Stomach smooth muscle (tissue), 2 donors: ENCODE results near the gene TSPAN15.
A peak's percentile ranks its signal among the peaks of the same experiment; 100 is the strongest.

Experiments
- H3K27ac ChIP-seq: one replicate; pipeline ENCODE4 v1.7.0; 2013; ENCODE audit warnings: mild to moderate bottlenecking, low read length, inconsistent platforms
- H3K27me3 ChIP-seq, 2 donors: one replicate each; pipeline ENCODE4 v1.7.0; 2013; ENCODE audit warnings: low read length in 2 of 2; ENCODE audit not compliant: insufficient read depth in 2 of 2, control insufficient read depth in 1 of 2
- H3K36me3 ChIP-seq, 2 donors: one replicate each; pipeline ENCODE4 v1.7.0; 2013; ENCODE audit warnings: low read length in 2 of 2; ENCODE audit not compliant: control insufficient read depth in 2 of 2, insufficient read depth in 2 of 2
- H3K4me1 ChIP-seq: one replicate; pipeline ENCODE4 v1.7.0; 2013; ENCODE audit warnings: low read length; ENCODE audit not compliant: control insufficient read depth, insufficient read depth
- H3K4me3 ChIP-seq, 2 donors: one replicate each; pipeline ENCODE4 v1.7.0; 2013; ENCODE audit warnings: low read length in 2 of 2
- H3K9ac ChIP-seq, 2 donors: one replicate each; pipeline ENCODE4 v1.7.0; 2013; ENCODE audit warnings: low read length in 2 of 2, mild to moderate bottlenecking in 1 of 2
- H3K9me3 ChIP-seq, 2 donors: one replicate each; pipeline ENCODE4 v1.7.0; 2013; ENCODE audit warnings: low read length in 2 of 2; ENCODE audit not compliant: control insufficient read depth in 2 of 2
- donor health status: healthy.
- donor health status: Pancreatic carcinoma.

The TSPAN15 gene

DNA sequence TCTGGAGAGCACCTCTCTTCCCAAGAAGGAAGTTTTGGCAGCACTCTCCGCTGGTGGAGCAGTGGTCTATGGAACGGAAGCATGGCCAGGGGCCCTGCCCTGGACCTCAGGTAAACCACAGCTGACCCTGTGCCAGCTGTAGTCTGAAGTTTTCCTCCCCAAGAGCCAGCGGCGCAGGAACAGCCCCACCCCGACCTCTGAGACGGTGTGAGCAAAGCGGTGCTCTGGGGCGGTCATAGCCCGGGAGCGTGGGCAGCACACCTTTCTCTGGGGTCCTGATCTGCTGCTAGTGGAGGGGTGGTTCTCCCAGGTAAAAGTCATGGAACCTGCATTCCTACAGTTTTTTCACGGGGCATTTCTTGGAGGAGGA lies 52.6 kb downstream of the TSPAN15 start:
- Histone ChIP-seq H3K4me1 (peaks cover 42% of the 10 kb centered on the region), H3K9me3 (no peaks in the 10 kb centered on the region), H3K36me3 (peaks cover 9 to 17% of the 10 kb centered on the region in 2 donors), H3K9ac (no peak overlapping the region), H3K27ac (no peak overlapping the region), H3K4me3 (no peak overlapping the region), H3K27me3 (no peaks in the 10 kb centered on the region)

DNA sequence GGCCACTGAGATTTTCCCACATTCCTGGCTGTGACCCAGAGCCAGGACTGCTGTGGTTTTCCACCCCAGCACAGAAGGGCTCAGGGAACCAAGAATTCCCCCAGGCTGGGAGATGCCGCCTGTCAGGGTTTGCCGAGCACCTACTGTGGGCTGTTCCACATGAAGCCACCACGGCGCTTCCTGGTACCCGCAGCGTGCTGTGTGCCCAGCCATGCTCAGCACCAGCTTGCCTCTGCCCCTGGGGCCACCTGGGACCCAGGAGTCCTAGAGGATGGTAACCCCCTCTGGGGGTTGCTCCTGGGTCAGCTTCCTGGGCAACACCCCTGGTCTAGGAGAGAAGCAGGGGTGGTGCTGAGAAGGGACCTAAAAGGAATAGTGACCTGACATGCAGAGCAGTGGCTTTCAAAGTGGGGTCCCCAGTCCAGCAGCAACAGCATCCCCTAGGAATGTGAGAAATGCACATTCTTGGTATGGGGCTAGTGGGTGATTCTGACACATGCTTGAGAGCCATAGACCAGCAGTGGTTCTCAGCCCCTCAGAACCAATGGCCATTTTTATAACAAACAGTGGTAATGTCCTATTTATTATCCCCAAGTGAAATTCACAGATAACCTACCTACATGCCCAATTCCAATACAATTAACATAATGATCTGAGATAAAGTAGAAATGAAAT lies 53.4 kb downstream of the TSPAN15 start:
- H3K4me1 ChIP-seq, result peaks cover 34% of the 10 kb centered on the region
- no peak overlapping the region for H3K4me3 ChIP-seq
- H3K9me3 ChIP-seq, result no peaks in the 10 kb centered on the region
- peaks cover 9 to 17% of the 10 kb centered on the region in 2 donors for H3K36me3 ChIP-seq
- H3K27ac ChIP-seq, result no peak overlapping the region
- no peak overlapping the region for H3K9ac ChIP-seq
- H3K27me3 ChIP-seq, result no peaks in the 10 kb centered on the region

DNA sequence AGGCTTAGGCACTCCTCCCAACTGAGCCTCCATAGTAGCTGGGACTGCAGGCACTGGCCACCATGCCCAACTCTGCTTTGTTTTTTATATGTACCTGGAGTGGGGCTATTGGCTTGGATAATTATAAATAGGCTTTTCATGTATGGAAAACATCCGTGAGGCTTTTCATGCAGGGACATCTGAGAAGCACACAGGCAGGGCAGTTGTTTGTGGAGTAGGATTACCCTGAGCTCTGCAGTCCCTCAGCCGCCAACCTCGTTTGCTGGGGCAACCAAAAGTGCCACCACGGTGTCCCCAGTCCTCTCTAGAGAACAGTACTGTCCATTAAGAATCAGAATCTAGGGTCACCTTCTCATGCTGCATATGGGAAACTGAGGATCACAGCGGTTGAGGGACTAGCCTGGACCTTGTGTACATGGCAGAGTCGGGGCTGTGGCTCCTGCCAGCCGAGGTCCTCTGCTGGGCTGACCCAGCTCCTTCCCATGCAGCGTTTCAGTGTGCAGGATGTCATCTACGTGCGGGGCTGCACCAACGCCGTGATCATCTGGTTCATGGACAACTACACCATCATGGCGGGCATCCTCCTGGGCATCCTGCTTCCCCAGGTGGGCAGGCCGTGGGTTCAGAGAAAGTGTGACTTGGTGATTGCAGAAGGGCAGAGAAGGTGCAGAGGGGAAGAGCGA lies 54.5 kb downstream of the TSPAN15 start:
- H3K9ac ChIP-seq, result no peak overlapping the region
- no peak overlapping the region for H3K27ac ChIP-seq
- H3K4me1 ChIP-seq, result peaks cover 26% of the 10 kb centered on the region
- H3K4me3 ChIP-seq, result no peak overlapping the region
- H3K9me3 ChIP-seq, result no peaks in the 10 kb centered on the region
- peaks cover 6 to 17% of the 10 kb centered on the region in 2 donors for H3K36me3 ChIP-seq
- H3K27me3 ChIP-seq, result no peaks in the 10 kb centered on the region

DNA sequence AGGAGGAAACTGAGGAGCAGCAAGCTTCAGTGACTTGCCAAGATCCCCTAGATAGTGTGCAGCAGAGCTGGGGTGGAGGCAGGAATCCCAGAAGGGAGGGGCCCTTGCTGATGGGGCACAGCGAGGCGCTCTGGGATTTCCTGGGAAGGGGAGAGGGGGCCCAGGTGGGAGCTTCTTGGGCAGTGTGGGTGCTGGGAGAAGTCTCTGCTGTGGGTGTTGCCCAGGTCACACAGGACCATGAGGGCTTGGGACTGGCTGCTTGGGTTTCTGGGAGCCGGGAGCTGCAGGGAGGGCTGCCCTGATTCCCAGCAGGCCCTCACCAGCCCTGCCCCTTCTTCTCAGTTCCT lies 55.2 kb downstream of the TSPAN15 start:
- Histone ChIP-seq H3K27ac (peak overlapping the region; percentile 46), H3K27me3 (no peaks in the 10 kb centered on the region), H3K9me3 (no peaks in the 10 kb centered on the region), H3K9ac (no peak overlapping the region), H3K4me3 (no peak overlapping the region), H3K36me3 (peaks cover 6 to 17% of the 10 kb centered on the region in 2 donors), H3K4me1 (peaks cover 20% of the 10 kb centered on the region)

DNA sequence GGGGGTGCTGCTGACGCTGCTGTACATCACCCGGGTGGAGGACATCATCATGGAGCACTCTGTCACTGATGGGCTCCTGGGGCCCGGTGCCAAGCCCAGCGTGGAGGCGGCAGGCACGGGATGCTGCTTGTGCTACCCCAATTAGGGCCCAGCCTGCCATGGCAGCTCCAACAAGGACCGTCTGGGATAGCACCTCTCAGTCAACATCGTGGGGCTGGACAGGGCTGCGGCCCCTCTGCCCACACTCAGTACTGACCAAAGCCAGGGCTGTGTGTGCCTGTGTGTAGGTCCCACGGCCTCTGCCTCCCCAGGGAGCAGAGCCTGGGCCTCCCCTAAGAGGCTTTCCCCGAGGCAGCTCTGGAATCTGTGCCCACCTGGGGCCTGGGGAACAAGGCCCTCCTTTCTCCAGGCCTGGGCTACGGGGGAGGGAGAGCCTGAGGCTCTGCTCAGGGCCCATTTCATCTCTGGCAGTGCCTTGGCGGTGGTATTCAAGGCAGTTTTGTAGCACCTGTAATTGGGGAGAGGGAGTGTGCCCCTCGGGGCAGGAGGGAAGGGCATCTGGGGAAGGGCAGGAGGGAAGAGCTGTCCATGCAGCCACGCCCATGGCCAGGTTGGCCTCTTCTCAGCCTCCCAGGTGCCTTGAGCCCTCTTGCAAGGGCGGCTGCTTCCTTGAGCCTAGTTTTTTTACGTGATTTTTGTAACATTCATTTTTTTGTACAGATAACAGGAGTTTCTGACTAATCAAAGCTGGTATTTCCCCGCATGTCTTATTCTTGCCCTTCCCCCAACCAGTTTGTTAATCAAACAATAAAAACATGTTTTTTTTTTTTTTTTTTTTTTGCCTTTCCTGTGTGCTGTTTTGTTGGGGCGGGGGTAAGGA lies 55.8 kb downstream of the TSPAN15 start:
- Histone ChIP-seq H3K27ac (peak overlapping the region; percentile 46), H3K36me3 (peaks cover 6 to 16% of the 10 kb centered on the region in 2 donors), H3K4me3 (peak overlapping the region in 1 of 2 donors; percentile 62), H3K4me1 (peaks cover 15% of the 10 kb centered on the region), H3K9ac (peak overlapping the region in 1 of 2 donors; percentile 42), H3K9me3 (no peaks in the 10 kb centered on the region), H3K27me3 (no peaks in the 10 kb centered on the region)

DNA sequence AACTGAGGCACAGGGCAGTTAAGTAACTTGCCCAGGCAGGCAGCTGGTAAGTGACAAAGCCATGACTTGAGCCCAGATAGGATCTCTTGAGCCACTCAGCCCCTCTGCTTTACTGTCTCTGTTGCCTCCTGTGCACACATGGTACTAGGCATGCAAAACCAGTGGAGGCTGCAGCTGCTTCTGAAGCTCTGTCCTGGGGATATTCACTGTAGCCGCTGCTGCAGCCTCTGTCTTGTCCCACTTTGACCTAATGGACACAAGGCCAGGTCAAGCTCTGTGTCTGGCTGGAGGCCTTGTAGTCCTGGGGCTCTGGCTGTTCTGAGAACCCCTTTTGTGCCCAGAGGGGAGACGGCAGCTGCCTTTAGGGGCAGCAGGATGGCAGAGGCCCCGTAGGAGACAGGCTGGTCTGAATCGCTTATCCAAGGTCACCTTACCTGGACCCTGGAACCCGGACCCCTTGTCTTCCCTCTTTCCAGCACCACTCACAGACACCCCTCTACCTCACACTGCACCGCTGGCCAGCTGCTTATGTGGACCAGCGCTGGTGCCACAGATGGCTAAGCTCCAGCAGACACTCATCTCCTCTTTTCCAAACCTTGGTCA lies 57.6 kb downstream of the TSPAN15 start:
- no peaks in the 10 kb centered on the region for H3K9me3 ChIP-seq
- peaks cover 0 to 5% of the 10 kb centered on the region in 2 donors for H3K36me3 ChIP-seq
- no peak overlapping the region for H3K4me3 ChIP-seq
- no peak overlapping the region for H3K9ac ChIP-seq
- no peaks in the 10 kb centered on the region for H3K27me3 ChIP-seq
- no peak overlapping the region for H3K27ac ChIP-seq
- H3K4me1 ChIP-seq, result peaks cover 15% of the 10 kb centered on the region

DNA sequence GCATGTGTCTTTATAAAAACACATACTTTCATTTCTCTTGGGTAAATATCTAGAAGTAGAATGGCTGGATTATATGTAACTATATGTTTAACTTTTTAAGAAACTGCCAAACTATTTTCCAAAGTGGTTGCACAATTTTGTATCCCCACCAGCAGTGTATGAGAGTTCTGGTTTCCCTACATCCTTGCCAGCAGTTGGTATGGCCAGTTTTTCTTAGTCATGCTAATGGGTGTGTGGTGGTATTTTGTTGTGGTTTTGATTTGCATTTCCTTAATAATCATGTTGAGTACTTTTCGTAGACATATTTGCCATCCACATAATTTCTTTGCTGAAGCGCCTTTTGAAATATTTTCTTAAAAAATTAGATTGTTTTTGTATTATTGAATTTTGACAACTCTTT lies 61.6 kb downstream of the TSPAN15 start:
- H3K27ac ChIP-seq, result no peak overlapping the region
- no peaks in the 10 kb centered on the region for H3K9me3 ChIP-seq
- H3K9ac ChIP-seq, result no peak overlapping the region
- H3K27me3 ChIP-seq, result no peaks in the 10 kb centered on the region
- H3K4me1 ChIP-seq, result peaks cover 5% of the 10 kb centered on the region
- peaks cover 2 to 3% of the 10 kb centered on the region in 2 donors for H3K36me3 ChIP-seq
- H3K4me3 ChIP-seq, result no peak overlapping the region

DNA sequence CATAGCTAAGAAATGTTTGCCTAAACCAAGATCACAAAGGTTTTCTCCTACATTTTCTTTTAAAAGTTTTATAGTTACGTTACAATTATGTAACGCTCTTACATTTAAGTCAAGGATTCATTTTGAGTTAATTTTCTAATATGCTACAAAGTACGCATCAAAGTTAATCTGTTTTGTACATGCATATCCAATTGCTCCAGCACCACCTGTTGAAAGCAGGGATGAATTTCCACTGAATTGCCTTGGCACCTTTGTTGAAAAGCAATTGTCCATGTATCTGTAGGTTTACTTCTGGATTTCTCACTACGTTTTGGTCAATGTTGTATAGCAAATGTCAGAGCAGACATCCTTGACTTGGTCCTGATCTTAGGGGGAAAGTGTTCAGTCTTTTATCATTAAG lies 62.4 kb downstream of the TSPAN15 start:
- Histone ChIP-seq H3K9me3 (no peaks in the 10 kb centered on the region), H3K27ac (no peak overlapping the region), H3K36me3 (peaks cover 2 to 3% of the 10 kb centered on the region in 2 donors)

DNA sequence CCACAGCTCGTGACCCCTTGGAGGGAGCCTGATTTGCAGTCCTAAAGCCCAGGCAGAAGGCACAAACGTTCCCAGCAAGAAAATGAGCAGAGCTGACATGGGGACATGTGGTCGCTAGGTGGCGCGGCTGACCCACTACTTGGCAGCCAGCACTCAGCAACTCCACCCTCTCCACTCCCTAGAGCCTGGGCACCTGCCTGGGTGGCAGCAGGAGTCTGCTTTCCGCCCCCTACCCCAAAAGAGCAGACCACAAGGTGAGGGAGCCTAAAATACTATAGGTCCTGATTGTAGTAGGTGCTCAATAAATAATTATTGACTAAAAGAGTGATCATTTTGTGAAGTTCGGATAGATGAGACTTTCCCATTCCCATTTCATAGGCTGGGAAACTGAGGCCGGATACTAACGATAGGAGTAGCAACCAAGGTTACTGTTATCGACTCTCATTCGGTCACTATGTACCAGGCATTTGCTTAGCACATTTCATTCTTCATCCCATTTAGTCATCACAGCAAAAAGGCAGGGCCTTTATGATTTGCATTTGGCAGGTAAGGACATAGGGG lies 64.5 kb downstream of the TSPAN15 start:
- H3K4me3 ChIP-seq, result no peak overlapping the region
- H3K27me3 ChIP-seq, result no peaks in the 10 kb centered on the region
- peaks cover 2 to 3% of the 10 kb centered on the region in 2 donors for H3K36me3 ChIP-seq
- H3K4me1 ChIP-seq, result peaks cover 3% of the 10 kb centered on the region
- H3K9me3 ChIP-seq, result no peaks in the 10 kb centered on the region
- no peak overlapping the region for H3K27ac ChIP-seq
- H3K9ac ChIP-seq, result no peak overlapping the region

More for the DNA sequence above, 62.4 kb downstream of the TSPAN15 start:
- H3K4me3 ChIP-seq, result no peak overlapping the region
- H3K9ac ChIP-seq, result no peak overlapping the region
- peaks cover 3% of the 10 kb centered on the region for H3K4me1 ChIP-seq
- H3K27me3 ChIP-seq, result no peaks in the 10 kb centered on the region

DNA sequence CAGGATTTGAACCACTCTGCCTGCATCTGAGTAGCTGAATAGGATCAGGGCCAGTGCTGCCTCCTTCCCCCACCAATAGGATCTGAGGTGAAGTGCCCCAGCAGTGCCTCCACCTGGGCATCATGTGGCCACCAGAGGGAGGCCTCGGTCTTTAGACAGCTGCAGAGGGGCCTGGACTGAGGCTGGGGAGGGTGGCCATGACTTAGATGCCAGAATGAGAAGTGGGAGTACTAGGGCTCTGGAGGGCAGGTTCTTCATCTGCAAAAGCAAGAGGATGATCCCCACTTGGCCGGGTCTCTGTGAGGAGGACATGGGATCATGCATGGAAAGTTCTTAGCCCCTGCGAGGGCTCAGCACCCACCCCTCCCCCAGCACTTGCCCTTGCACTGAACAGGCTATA lies 65.1 kb downstream of the TSPAN15 start:
- Histone ChIP-seq H3K27ac (no peak overlapping the region), H3K27me3 (no peaks in the 10 kb centered on the region), H3K4me1 (peaks cover 3% of the 10 kb centered on the region), H3K9me3 (no peaks in the 10 kb centered on the region), H3K4me3 (no peak overlapping the region), H3K36me3 (peaks cover 2 to 3% of the 10 kb centered on the region in 2 donors), H3K9ac (no peak overlapping the region)
